MCF 10A (cell line): Measurements from ENCODE around the gene CD93. TPM values are rescaled to one million over a fixed set of nuclear protein-coding genes. Genes with fewer than 3 reads are reported as not detected.
A peak's percentile ranks its signal among the peaks of the same experiment; 100 is the strongest.

ENCODE experiments used
- BruUV-seq: library from RNA; stranded (reverse); fragments of 400-500 nt; replicated peaks from 2 replicates; lab custom pipeline; 2021; lab: Mats Ljungman, UMichigan
- CTCF ChIA-PET: fragments of 300-600 bp; sonication (Branson Sonifier 250); formaldehyde crosslinking; extraction: SDS; loops from one replicate; lab custom pipeline; 2021; ENCODE audit warnings: antibody characterized with exemption, inconsistent platforms; lab: Yijun Ruan, JAX
- POLR2A ChIA-PET: fragments of 300-600, 350-650 bp; sonication (Branson Sonifier 250); formaldehyde crosslinking; extraction: SDS; loops from one replicate; lab custom pipeline; 2020; ENCODE audit warnings: antibody characterized with exemption, inconsistent platforms; lab: Yijun Ruan, JAX
- DNase-seq: peaks from one replicate; pipeline ENCODE4 v3.0.0-alpha.2; 2018; ENCODE audit not compliant: unreplicated experiment
- H3K27ac Mint-ChIP-seq: one replicate; pipeline ENCODE4 v1.8.0; 2022; ENCODE audit warnings: mild to moderate bottlenecking, low read depth, mixed read lengths; ENCODE audit not compliant: unreplicated experiment
- H3K27me3 Mint-ChIP-seq: one replicate; pipeline ENCODE4 v1.8.0; 2022; ENCODE audit warnings: mixed read lengths; ENCODE audit not compliant: insufficient read depth, unreplicated experiment
- H3K36me3 Mint-ChIP-seq: one replicate; pipeline ENCODE4 v1.8.0; 2022; ENCODE audit warnings: mild to moderate bottlenecking, moderate library complexity, mixed read lengths; ENCODE audit not compliant: insufficient read depth, unreplicated experiment
- H3K4me1 Mint-ChIP-seq: one replicate; pipeline ENCODE4 v1.8.0; 2022; ENCODE audit warnings: mixed read lengths; ENCODE audit not compliant: insufficient read depth, unreplicated experiment
- H3K4me3 Mint-ChIP-seq: one replicate; pipeline ENCODE4 v1.8.0; 2022; ENCODE audit warnings: mild to moderate bottlenecking, moderate library complexity, mixed read lengths; ENCODE audit not compliant: unreplicated experiment
- H3K9me3 Mint-ChIP-seq: one replicate; pipeline ENCODE4 v1.8.0; 2022; ENCODE audit warnings: mixed read lengths; ENCODE audit not compliant: unreplicated experiment
- CTCF ChIP-seq: fragments of 200-600 bp; IDR thresholded peaks from one replicate; pipeline ENCODE4 v1.8.0; 2022; ENCODE audit warnings: antibody characterized with exemption, mild to moderate bottlenecking; ENCODE audit not compliant: unreplicated experiment
- intact Hi-C: fragments of 100-400 bp; cut with micrococcal nuclease; formaldehyde crosslinking; loops from 2 replicates; pipeline ENCODE4 v1.14.1; 2022
- total RNA-seq: library from RNA; stranded (reverse); gene quantifications from 2 replicates; pipeline ENCODE4 v1.2.3, GENCODE V29; 2022

CD93 gene
- total RNA-seq, 1 experiment from 2014 or later: not detected

- H3K27me3 Mint-ChIP-seq: no peaks in the 10 kb centered on the region
- CTCF ChIA-PET: interaction anchor here (0.7 to 2.3 kb wide), 6 partner anchors 9 to 350 kb away, joined by 3 to 8 read pairs (median 7); no protein-coding TSS in a partner anchor
- H3K27ac Mint-ChIP-seq: no peak overlapping the region
- H3K4me3 Mint-ChIP-seq: no peak overlapping the region
- BruUV-seq: no TSS peak
- H3K36me3 Mint-ChIP-seq: no peaks in the 10 kb centered on the region
- H3K9me3 Mint-ChIP-seq: no peaks in the 10 kb centered on the region
- H3K4me1 Mint-ChIP-seq: peaks cover 33% of the 10 kb centered on the region
- no peak for DNase-seq
- no peak for TF ChIP-seq CTCF
- intact Hi-C loops: no loop called here
- POLR2A ChIA-PET: interaction anchor here (0.7 to 1.1 kb wide), 2 partner anchors 32 to 122 kb away, joined by 3 read pairs; no protein-coding TSS in a partner anchor
Observed at GRCh38 chr20:23042270-23042669, 43.9 kb downstream of the CD93 start.

DNA sequence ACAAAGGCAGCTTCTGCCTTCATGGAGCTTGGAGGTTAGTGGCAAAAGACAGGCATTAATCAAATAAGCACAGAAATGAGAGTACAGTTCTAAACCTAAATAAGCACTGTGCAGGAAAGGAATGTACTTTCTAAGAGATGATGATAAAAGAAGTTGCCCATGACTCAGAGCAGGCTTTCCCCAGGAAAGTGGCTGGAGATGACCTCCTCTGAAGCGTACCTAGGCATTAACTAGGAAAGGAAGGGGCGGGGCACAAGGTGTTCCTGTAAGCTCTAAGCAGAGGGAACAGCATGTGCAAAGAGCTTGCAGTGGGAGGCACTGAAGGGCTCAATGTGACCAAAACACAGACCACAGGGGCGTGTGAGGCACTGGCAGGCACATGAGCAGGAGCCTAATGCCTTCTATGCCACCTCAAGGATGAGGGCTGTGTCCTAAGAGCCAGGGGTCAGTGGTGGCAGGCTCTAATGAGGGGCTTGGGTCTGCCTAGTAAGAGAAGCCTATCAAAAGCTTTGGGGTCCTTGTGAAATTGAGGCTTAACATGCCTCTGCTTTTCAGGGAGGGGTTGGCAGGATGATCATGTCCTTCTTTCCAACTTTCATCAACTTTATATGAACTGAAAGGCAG lies 46.1 kb downstream of the CD93 start:
- Mint-ChIP-seq H3K9me3 (no peaks in the 10 kb centered on the region), H3K27me3 (no peaks in the 10 kb centered on the region), H3K27ac (no peak overlapping the region), H3K4me1 (peaks cover 21% of the 10 kb centered on the region), H3K36me3 (no peaks in the 10 kb centered on the region), H3K4me3 (no peak overlapping the region)
- no TSS peak for BruUV-seq
- ChIA-PET POLR2A (interaction anchor here (0.7 to 1.4 kb wide), 2 partner anchors 10 to 297 kb away, joined by 3 read pairs; no protein-coding TSS in a partner anchor), CTCF (interaction anchor here (0.6 kb wide), 1 partner anchor 355 kb away, joined by 3 read pairs; no protein-coding TSS in a partner anchor)
- peak; percentile 42 for DNase-seq
- intact Hi-C loops: no loop called here
- no peak for TF ChIP-seq CTCF

- intact Hi-C loops: no loop called here
Observed at GRCh38 chr20:23039136-23039875, 46.8 kb downstream of the CD93 start.

More at GRCh38 chr20:23039136-23039875, 46.8 kb downstream of the CD93 start:
- no peak for TF ChIP-seq CTCF
- no TSS peak for BruUV-seq
- ChIA-PET POLR2A (interaction anchor here (0.6 to 1.4 kb wide), 4 partner anchors 9 to 296 kb away, joined by 3 read pairs; no protein-coding TSS in a partner anchor), CTCF (interaction anchor here (0.5 to 2.9 kb wide), 5 partner anchors 12 to 355 kb away, joined by 3 to 10 read pairs (median 4); no protein-coding TSS in a partner anchor)
- DNase-seq: no peak
- peaks cover 19% of the 10 kb centered on the region for H3K4me1 Mint-ChIP-seq
- H3K27me3 Mint-ChIP-seq: no peaks in the 10 kb centered on the region
- H3K4me3 Mint-ChIP-seq: no peak overlapping the region
- H3K36me3 Mint-ChIP-seq: no peaks in the 10 kb centered on the region
- no peak overlapping the region for H3K27ac Mint-ChIP-seq
- H3K9me3 Mint-ChIP-seq: no peaks in the 10 kb centered on the region
